ENCODE measurements around the gene CFAP61. TPM values are rescaled to one million over a fixed set of nuclear protein-coding genes. Genes with fewer than 3 reads are reported as not detected.
A peak's percentile ranks its signal among the peaks of the same experiment; 100 is the strongest.

The CFAP61 gene
- polyA plus RNA-seq, 3 donors from 2014 or later = 1.3 to 3.2 TPM; not detected in 1

DNA sequence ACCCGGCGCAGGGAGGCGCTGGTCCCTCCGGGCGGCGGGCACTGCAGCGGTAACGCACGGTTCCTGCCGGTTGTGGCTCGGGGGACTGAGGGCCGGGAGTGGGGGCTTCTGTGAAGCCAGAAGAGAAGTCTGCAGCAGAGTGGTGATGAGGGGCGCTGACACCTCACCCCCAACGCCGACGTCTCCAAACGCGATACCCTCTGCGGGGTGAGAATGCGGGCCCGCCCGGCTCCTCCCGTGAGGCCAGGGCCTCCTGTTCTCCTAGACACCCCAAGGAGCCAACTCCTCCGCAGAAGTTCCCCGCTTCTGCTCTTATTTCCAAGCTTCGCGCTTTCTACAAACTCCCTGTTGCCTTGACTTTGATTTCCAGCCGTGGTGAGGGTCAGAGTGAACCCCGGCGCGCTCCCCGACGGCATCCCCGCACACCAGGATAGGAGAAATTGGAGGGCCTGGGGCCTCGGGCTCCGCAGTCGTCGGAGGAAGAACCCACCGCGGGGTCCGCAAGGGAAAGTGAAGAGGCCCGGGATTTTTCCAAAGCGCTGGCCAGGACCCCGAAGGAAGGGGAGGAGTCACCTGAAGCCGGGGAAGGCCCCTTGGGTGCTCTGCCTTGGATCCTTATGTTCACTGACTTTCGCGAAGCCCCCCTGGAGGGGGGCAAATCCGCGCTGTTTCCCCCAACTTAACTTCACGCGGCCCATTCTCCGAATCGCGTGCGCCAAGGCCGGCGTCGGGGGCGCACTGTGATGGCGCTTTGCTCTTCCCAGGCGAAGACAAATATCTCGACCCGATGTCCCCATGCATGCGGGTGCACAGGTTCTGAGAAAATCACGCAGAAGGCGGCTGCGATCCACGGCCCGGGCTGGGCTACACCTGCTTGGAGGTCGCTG is 312.5 kb downstream of the CFAP61 start:
- H3K9me3 Mint-ChIP-seq = peaks cover 0 to 3% (median 0%) of the 10 kb centered on the region in 6 donors
- H3K36me3 Mint-ChIP-seq = peaks cover 0 to under 1% (median 0%) of the 10 kb centered on the region in 3 donors
- H3K27me3 Mint-ChIP-seq (ENCODE audit: low read depth in 3 of 3) = peaks cover 9 to 37% (median 32%) of the 10 kb centered on the region in 3 donors
- DNase-seq = no peak
- peaks cover 43 to 49% of the 10 kb centered on the region in 2 donors for H3K4me1 Mint-ChIP-seq
- no peak overlapping the region for H3K27ac Mint-ChIP-seq
- peak overlapping the region in 4 of 5 donors; percentile 21 to 44 (median 38) for H3K4me3 Mint-ChIP-seq

DNA sequence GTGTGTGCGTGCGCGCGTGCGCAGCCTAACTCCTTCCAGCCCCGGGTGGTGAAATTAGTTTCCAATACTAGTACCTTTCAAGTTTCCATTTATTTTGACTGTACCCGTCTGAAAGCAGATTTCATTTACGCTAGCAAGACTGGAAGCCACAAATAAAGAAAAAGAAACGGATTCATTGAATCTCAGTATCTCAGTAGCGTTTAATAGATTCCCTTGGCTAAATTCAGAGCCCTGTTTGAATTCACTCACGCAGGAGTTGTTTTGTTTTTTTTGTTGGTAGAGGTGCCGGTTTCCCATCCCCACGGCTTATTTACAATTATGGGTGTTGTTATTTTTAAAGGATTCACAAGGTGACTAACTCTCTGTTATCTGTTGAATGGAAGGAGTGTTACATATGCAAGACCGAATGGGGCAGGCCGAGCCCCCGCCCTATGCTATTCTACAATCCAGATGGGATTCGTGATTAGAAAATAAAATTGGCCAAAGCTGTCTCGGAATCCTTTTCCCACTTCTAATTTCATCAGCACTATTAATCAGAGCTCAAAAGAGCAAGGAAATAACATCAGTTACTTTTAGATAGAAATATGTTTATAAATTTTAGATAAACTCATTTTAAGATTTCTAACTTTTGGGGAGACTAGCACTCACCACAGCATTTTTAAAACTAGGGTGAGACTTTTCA is 313.3 kb downstream of the CFAP61 start:
- H3K4me3 Mint-ChIP-seq = peak overlapping the region in 3 of 5 donors; percentile 18 to 38 (median 21)

DNA sequence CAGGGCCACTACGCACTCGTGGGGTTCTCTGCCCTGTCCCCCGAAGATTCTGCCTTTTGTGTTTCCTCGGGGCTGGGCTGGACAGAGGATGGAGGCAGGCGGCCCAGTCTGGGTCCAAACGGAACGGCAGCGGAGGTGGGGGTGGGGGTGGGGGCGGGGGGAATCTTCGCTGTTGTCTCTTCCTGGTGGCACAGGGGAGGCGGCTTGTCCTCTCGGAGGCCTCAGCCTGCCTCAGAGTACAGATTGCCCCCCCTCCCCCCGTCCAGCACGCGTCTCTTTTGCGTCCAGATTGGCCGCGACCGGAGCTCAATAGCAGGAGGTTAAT is 314.2 kb downstream of the CFAP61 start:
- Mint-ChIP-seq H3K4me1 (peaks cover 32 to 37% of the 10 kb centered on the region in 2 donors), H3K4me3 (peak overlapping the region in 4 of 5 donors; percentile 36 to 60 (median 50)), H3K36me3 (peaks cover 0 to 4% (median 0%) of the 10 kb centered on the region in 3 donors), H3K9me3 (peaks cover 0 to 4% (median 0%) of the 10 kb centered on the region in 6 donors), H3K27ac (no peak overlapping the region), H3K27me3 (ENCODE audit: low read depth in 3 of 3) (peaks cover 14 to 44% (median 38%) of the 10 kb centered on the region in 3 donors)
- no peak for DNase-seq

More for the DNA sequence above, 313.3 kb downstream of the CFAP61 start:
- peaks cover 14 to 40% (median 38%) of the 10 kb centered on the region in 3 donors for H3K27me3 Mint-ChIP-seq (ENCODE audit: low read depth in 3 of 3)
- H3K9me3 Mint-ChIP-seq = peaks cover 0 to 4% (median 0%) of the 10 kb centered on the region in 6 donors
- no peak for DNase-seq
- no peak overlapping the region for H3K27ac Mint-ChIP-seq
- peaks cover 41 to 46% of the 10 kb centered on the region in 2 donors for H3K4me1 Mint-ChIP-seq
- peaks cover 0 to 4% (median 0%) of the 10 kb centered on the region in 3 donors for H3K36me3 Mint-ChIP-seq

DNA sequence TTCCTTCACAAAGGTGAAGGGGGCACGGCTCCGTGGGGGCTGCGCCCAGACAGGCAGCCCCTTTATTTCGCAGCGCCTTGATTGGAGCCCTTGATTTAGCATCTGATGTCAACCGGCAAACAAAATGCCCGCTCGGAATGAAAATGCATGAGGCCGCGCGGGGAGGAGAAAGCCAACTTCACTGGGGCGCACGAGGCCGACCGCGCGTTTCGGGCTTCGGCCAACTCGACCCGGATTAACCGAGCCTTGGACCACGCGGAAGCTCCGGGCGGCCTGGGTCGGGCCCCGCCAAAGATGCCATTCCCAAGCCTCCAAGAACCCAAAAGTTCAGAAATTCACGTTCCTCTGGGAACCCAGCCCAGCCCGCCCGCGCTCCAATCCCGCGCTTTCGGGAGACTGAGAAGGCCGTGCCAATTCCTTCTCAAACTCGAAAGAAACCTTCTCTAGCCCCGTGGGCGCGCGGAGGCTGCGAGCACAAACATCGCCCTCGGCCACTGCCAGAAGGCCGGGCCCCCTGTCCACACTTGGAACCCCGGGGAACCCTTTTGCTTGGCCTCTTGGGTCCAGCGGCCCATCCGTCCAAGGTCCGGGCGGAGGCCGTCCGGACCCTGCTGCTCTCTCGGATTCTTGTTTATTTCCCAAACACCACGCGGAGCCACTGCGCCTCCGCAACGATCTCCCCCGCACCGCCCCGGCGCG is 314.7 kb downstream of the CFAP61 start:
- peak overlapping the region; percentile 38 to 74 (median 52) for H3K4me3 Mint-ChIP-seq
- H3K9me3 Mint-ChIP-seq = peaks cover 0 to 4% (median 0%) of the 10 kb centered on the region in 6 donors
- DNase-seq = no peak
- no peak overlapping the region for H3K27ac Mint-ChIP-seq
- H3K27me3 Mint-ChIP-seq (ENCODE audit: low read depth in 3 of 3) = peaks cover 14 to 44% (median 39%) of the 10 kb centered on the region in 3 donors
- peaks cover 0 to 4% (median 0%) of the 10 kb centered on the region in 3 donors for H3K36me3 Mint-ChIP-seq
- peaks cover 27 to 33% of the 10 kb centered on the region in 2 donors for H3K4me1 Mint-ChIP-seq

DNA sequence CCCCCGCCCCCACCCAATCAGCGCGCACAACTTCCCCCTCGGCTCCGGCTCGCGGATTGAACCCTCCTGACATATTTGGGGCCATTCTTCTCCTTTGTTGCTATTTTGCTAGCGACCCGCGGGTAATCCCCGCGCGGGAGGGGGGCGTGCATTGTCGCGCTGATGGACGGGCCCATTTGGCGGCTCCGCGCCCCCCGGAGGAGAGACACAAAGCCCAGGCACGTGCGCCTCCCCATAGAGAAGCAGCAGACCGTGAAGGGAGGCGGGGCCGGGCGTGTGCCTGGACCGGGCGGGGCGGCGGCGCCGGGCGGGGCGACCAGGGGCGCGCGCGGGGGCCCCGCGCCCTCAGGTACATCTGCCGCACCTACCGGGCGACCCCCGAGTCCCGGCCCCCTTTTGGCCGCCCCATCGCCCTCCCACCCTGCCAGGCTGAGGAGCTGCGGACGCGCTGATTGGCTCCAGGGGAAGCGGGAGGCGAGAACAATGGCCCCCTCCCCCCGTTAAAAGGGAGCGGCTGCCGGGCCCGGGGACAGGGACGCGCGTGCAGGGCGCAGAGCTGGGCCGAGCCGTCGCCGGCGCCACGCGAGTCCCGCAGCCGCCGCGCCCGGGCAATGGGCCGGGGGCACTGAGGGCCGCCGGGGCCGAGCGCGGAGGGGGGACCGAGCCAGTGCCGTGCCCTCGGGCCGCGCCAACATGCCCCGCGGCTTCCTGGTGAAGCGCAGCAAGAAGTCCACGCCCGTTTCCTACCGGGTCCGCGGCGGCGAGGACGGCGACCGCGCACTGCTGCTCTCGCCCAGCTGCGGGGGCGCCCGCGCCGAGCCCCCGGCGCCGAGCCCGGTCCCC is 315.5 kb downstream of the CFAP61 start, which contains the start of gene INSM1:
Gene INSM1, plus strand, starts transcription at position 530 of the 843 bp plus-strand sequence. Its CDS starts 164 bp downstream, at position 694.
- peaks cover 17 to 48% (median 43%) of the 10 kb centered on the region in 3 donors for H3K27me3 Mint-ChIP-seq (ENCODE audit: low read depth in 3 of 3)
- peaks cover 19 to 25% of the 10 kb centered on the region in 2 donors for H3K4me1 Mint-ChIP-seq
- H3K4me3 Mint-ChIP-seq = peak within 1 kb of the TSS; percentile 38 to 74 (median 52)
- H3K36me3 Mint-ChIP-seq = peaks cover 0 to 4% (median 0%) of the 10 kb centered on the region in 3 donors
- peaks cover 0 to 4% (median 0%) of the 10 kb centered on the region in 6 donors for H3K9me3 Mint-ChIP-seq
- no peak within 1 kb of the TSS for H3K27ac Mint-ChIP-seq
- no peak for DNase-seq

DNA sequence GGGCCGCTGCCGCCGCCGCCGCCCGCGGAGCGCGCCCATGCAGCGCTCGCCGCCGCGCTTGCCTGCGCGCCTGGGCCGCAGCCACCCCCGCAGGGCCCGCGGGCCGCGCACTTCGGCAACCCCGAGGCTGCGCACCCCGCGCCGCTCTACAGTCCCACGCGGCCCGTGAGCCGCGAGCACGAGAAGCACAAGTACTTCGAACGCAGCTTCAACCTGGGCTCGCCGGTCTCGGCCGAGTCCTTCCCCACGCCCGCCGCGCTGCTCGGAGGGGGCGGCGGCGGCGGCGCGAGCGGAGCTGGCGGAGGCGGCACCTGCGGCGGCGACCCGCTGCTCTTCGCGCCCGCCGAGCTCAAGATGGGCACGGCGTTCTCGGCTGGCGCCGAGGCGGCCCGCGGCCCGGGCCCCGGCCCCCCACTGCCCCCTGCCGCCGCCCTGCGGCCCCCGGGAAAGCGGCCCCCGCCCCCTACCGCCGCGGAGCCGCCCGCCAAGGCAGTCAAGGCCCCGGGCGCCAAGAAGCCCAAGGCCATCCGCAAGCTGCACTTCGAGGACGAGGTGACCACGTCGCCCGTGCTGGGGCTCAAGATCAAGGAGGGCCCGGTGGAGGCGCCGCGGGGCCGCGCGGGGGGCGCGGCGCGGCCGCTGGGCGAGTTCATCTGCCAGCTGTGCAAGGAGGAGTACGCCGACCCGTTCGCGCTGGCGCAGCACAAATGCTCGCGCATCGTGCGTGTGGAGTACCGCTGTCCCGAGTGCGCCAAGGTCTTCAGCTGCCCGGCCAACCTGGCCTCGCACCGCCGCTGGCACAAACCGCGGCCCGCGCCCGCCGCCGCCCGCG is 316.3 kb downstream of the CFAP61 start:
- no peak overlapping the region for H3K4me3 Mint-ChIP-seq

DNA sequence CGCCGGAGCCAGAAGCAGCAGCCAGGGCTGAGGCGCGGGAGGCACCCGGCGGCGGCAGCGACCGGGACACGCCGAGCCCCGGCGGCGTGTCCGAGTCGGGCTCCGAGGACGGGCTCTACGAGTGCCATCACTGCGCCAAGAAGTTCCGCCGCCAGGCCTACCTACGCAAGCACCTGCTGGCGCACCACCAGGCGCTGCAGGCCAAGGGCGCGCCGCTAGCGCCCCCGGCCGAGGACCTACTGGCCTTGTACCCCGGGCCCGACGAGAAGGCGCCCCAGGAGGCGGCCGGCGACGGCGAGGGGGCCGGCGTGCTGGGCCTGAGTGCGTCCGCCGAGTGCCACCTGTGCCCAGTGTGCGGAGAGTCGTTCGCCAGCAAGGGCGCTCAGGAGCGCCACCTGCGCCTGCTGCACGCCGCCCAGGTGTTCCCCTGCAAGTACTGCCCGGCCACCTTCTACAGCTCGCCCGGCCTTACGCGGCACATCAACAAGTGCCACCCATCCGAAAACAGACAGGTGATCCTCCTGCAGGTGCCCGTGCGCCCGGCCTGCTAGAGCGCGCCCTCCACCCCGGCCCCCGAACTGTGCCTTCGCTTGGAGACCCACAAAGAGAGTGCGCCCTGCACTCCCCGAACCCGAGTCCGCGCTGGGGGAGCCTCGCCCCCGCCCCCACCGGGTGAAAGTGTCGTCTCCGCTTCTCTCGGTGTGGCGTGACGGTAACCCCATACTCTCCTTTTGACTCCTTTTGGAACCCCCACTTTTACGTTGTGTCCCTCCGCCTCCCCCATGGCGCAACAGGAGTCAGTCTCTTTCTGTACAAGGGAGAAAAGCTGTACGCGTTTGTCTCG is 317.1 kb downstream of the CFAP61 start:
- Mint-ChIP-seq H3K27ac (no peak overlapping the region), H3K27me3 (ENCODE audit: low read depth in 3 of 3) (peaks cover 16 to 43% (median 34%) of the 10 kb centered on the region in 3 donors), H3K4me3 (peak overlapping the region; percentile 52 to 77 (median 73)), H3K36me3 (peaks cover 0 to 4% (median 0%) of the 10 kb centered on the region in 3 donors), H3K4me1 (peaks cover 7 to 13% of the 10 kb centered on the region in 2 donors), H3K9me3 (peaks cover 0 to 4% (median 0%) of the 10 kb centered on the region in 6 donors)
- DNase-seq = no peak

More for the DNA sequence above, 316.3 kb downstream of the CFAP61 start:
- H3K9me3 Mint-ChIP-seq = peaks cover 0 to 4% (median 0%) of the 10 kb centered on the region in 6 donors
- peaks cover 17 to 48% (median 35%) of the 10 kb centered on the region in 3 donors for H3K27me3 Mint-ChIP-seq (ENCODE audit: low read depth in 3 of 3)
- DNase-seq = no peak
- H3K36me3 Mint-ChIP-seq = peaks cover 0 to 4% (median 0%) of the 10 kb centered on the region in 3 donors
- no peak overlapping the region for H3K27ac Mint-ChIP-seq
- peaks cover 12 to 18% of the 10 kb centered on the region in 2 donors for H3K4me1 Mint-ChIP-seq

DNA sequence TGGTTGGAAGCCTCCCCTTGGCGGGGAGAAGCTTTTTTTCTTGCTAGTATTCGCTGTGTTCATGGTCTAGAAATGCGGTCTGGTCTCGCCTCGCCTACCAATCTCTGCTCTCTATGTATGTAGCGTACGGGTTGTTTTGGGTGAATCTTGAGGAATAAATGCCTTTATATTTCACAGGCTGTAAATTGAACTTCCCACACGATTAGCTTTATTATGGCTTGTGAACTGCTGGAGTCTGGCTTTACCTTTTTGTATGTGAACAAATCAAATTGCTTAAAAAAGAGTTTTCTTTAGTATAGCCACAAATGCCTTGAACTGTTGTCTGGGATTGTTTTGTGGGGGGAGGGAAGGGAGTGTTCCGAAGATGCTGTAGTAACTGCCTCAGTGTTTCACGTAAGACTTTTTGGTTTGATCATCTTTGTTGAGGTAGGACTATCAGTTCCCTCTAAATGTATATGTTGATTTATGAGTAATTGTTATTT is 317.8 kb downstream of the CFAP61 start:
- H3K9me3 Mint-ChIP-seq = peaks cover 0 to 4% (median 0%) of the 10 kb centered on the region in 6 donors
- peaks cover 7 to 13% of the 10 kb centered on the region in 2 donors for H3K4me1 Mint-ChIP-seq
- H3K36me3 Mint-ChIP-seq = peaks cover 0 to 4% (median 0%) of the 10 kb centered on the region in 3 donors
- DNase-seq = no peak
- H3K4me3 Mint-ChIP-seq = peak overlapping the region; percentile 52 to 77 (median 73)
- H3K27ac Mint-ChIP-seq = no peak overlapping the region
- H3K27me3 Mint-ChIP-seq (ENCODE audit: low read depth in 3 of 3) = peaks cover 15 to 37% (median 35%) of the 10 kb centered on the region in 3 donors

DNA sequence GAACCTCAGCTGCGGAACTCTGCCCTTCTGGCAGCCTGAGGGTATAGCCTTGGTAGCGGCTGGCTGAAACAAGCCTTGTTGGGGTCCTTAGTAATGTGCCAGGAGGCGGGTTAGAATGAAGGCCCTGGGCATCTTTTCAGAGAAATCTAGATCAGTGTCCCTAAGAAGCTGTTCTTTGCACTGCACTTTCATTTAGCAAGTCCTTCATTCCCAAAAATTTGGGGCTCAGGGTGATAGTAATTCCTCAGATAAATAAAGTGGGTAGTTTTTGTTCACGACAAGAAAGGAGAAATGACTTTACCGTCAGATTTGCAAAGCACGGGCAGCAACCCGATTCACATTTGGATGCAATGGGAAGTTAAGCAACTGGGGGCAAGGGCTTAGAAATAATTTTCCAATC is 318.8 kb downstream of the CFAP61 start:
- H3K4me1 Mint-ChIP-seq = peaks cover 7 to 10% of the 10 kb centered on the region in 2 donors
- no peak overlapping the region for H3K27ac Mint-ChIP-seq
- peak overlapping the region in 1 of 5 donors; percentile 4 for H3K4me3 Mint-ChIP-seq
- peaks cover 0 to 4% (median 0%) of the 10 kb centered on the region in 3 donors for H3K36me3 Mint-ChIP-seq
- DNase-seq = no peak
- H3K27me3 Mint-ChIP-seq (ENCODE audit: low read depth in 3 of 3) = peaks cover 10 to 37% (median 30%) of the 10 kb centered on the region in 3 donors
- H3K9me3 Mint-ChIP-seq = peaks cover 0 to 4% (median 0%) of the 10 kb centered on the region in 6 donors

DNA sequence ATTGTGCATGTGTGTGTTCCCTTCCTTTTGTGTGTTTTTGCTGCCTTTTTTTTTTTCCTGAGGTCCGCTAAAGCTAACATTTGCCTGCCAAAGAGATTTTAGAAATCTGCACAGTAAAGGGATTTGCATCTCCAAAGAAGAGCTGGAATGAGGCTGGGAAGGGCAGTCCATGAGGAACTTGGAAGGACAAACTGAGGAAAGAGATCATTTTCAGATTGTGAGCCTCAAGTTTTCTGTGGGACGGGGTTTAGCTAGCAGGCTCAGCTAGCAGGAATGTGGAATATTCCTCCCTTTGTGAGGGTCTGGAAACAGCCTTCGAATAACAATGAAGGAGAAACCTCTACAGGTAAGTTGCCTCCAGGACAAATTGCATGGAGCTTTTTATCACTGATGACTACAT is 319.3 kb downstream of the CFAP61 start:
- DNase-seq = no peak
- H3K36me3 Mint-ChIP-seq = peaks cover 0 to 4% (median 0%) of the 10 kb centered on the region in 3 donors
- H3K4me1 Mint-ChIP-seq = peaks cover 7 to 10% of the 10 kb centered on the region in 2 donors
- no peak overlapping the region for H3K27ac Mint-ChIP-seq
- H3K27me3 Mint-ChIP-seq (ENCODE audit: low read depth in 3 of 3) = peaks cover 8 to 32% (median 28%) of the 10 kb centered on the region in 3 donors
- H3K9me3 Mint-ChIP-seq = peaks cover 0 to 4% (median 0%) of the 10 kb centered on the region in 6 donors
- no peak overlapping the region for H3K4me3 Mint-ChIP-seq

DNA sequence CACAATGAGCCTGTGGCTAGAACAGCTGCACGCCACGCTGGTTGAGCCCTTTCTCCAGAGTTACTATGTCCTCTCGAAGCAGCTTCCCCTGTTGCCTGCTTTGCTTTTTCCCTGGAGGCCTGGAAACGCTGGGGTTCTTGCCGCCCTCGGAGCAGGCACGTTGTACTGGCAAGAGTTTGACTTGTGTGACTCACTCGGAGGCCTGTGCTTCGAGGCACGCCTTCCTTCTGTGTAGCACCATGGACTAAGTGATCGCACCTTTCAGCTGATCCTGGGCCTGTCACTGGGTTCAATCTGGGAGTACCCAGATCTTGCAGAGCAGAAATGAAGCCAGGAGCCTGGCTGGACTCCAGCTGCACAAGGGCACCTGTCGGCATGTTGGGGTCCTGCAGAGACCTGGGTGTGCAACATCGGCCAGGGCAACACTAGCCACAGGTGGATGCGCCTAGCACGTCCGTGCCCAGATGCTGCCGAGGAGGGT is 320.8 kb downstream of the CFAP61 start:
- peaks cover 8 to 31% (median 23%) of the 10 kb centered on the region in 3 donors for H3K27me3 Mint-ChIP-seq (ENCODE audit: low read depth in 3 of 3)
- no peak overlapping the region for H3K27ac Mint-ChIP-seq
- no peak for DNase-seq
- H3K4me1 Mint-ChIP-seq = peaks cover 6 to 7% of the 10 kb centered on the region in 2 donors
- no peak overlapping the region for H3K4me3 Mint-ChIP-seq
- peaks cover 0 to 2% (median 0%) of the 10 kb centered on the region in 6 donors for H3K9me3 Mint-ChIP-seq
- H3K36me3 Mint-ChIP-seq = peaks cover 0 to 4% (median 0%) of the 10 kb centered on the region in 3 donors

Measured in immature natural killer cell (primary cell).